ENCODE measurements around the gene VPS50.
A peak's percentile ranks its signal among the peaks of the same experiment; 100 is the strongest.

VPS50 gene

DNA sequence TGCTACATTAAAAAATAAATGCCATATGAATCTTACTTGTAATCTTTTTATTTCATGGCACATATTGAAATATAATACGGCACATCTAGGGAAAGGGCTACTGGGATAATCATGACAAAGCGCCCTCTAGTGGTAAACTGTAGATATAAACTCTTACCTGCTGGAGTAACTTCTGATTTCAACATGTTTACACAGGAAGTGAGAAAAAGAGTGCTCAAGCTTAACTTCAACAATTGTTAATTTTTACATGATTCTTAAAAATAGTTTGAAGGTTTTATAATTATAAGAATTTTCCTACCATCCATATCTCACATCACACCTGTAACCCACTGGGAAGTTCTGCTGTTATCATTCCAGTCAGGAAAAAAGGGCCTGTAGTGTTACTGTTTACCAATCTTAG, 3.9 kb upstream of the VPS50 start:
- H3K27me3 ChIP-seq (replicated peaks; ENCODE audit: control insufficient read depth, insufficient read depth, low read length) = no peaks in the 10 kb centered on the region
- H3K36me3 ChIP-seq (ENCODE audit: control insufficient read depth, insufficient read depth, low read length) = no peaks in the 10 kb centered on the region
- H3K4me3 ChIP-seq (replicated peaks; ENCODE audit: low read depth, low read length) = no peak overlapping the region
- DNase-seq (ENCODE audit: extremely low read depth, insufficient read length) = peak; percentile 28
- TF ChIP-seq, protein P1, sequence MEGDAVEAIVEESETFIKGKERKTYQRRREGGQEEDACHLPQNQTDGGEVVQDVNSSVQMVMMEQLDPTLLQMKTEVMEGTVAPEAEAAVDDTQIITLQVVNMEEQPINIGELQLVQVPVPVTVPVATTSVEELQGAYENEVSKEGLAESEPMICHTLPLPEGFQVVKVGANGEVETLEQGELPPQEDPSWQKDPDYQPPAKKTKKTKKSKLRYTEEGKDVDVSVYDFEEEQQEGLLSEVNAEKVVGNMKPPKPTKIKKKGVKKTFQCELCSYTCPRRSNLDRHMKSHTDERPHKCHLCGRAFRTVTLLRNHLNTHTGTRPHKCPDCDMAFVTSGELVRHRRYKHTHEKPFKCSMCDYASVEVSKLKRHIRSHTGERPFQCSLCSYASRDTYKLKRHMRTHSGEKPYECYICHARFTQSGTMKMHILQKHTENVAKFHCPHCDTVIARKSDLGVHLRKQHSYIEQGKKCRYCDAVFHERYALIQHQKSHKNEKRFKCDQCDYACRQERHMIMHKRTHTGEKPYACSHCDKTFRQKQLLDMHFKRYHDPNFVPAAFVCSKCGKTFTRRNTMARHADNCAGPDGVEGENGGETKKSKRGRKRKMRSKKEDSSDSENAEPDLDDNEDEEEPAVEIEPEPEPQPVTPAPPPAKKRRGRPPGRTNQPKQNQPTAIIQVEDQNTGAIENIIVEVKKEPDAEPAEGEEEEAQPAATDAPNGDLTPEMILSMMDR (IDR thresholded peaks at IDR 0.05; ENCODE audit: insufficient read depth, low read length, poor library complexity, severe bottlenecking) = peak; percentile 63

DNA sequence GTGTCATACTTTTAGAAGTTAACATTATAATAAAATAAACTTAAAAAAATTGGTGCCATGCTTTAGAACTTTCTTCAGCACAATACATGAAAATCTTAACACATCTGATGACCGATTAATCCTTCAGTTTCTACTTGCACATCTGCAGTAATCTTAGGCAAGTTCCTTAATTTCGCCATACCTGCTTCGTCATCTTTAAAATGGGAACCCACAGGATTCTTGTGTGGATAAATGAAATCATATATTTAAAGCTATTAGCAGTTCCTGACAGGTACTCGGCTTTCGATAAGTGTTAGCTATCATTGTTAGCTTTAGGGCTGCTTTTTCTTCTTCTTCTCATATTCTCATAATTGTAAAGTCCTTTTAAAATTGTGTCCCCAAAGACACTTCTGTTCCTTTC, 907 bp upstream of the VPS50 start:
- peak overlapping the region; percentile 70 for H3K4me3 ChIP-seq (replicated peaks; ENCODE audit: low read depth, low read length)
- H3K27me3 ChIP-seq (replicated peaks; ENCODE audit: control insufficient read depth, insufficient read depth, low read length) = no peaks in the 10 kb centered on the region
- TF ChIP-seq, protein P1 (IDR thresholded peaks at IDR 0.05; ENCODE audit: insufficient read depth, low read length, poor library complexity, severe bottlenecking) = no peak
- DNase-seq (ENCODE audit: extremely low read depth, insufficient read length) = no peak
- H3K36me3 ChIP-seq (ENCODE audit: control insufficient read depth, insufficient read depth, low read length) = no peaks in the 10 kb centered on the region

GRCh38 chr7:93232673-93233018, 480 bp downstream of the VPS50 start:
- no peak for DNase-seq (ENCODE audit: extremely low read depth, insufficient read length)
- TF ChIP-seq, protein P1 (IDR thresholded peaks at IDR 0.05; ENCODE audit: insufficient read depth, low read length, poor library complexity, severe bottlenecking) = no peak
- H3K27me3 ChIP-seq (replicated peaks; ENCODE audit: control insufficient read depth, insufficient read depth, low read length) = no peaks in the 10 kb centered on the region
- peak overlapping the region; percentile 70 for H3K4me3 ChIP-seq (replicated peaks; ENCODE audit: low read depth, low read length)
- no peaks in the 10 kb centered on the region for H3K36me3 ChIP-seq (ENCODE audit: control insufficient read depth, insufficient read depth, low read length)

- TF ChIP-seq, protein P1 (IDR thresholded peaks at IDR 0.05; ENCODE audit: insufficient read depth, low read length, poor library complexity, severe bottlenecking) = no peak
These were observed 3.4 kb downstream of the VPS50 start for GRCh38 chr7:93235541-93235940.

GRCh38 chr7:93238131-93238530, 6.0 kb downstream of the VPS50 start:
- TF ChIP-seq, protein P1 (IDR thresholded peaks at IDR 0.05; ENCODE audit: insufficient read depth, low read length, poor library complexity, severe bottlenecking) = no peak

More at GRCh38 chr7:93235541-93235940, 3.4 kb downstream of the VPS50 start:
- Histone ChIP-seq H3K27me3 (replicated peaks; ENCODE audit: control insufficient read depth, insufficient read depth, low read length) (no peaks in the 10 kb centered on the region), H3K4me3 (replicated peaks; ENCODE audit: low read depth, low read length) (no peak overlapping the region), H3K36me3 (ENCODE audit: control insufficient read depth, insufficient read depth, low read length) (no peaks in the 10 kb centered on the region)
- DNase-seq (ENCODE audit: extremely low read depth, insufficient read length) = no peak

DNA sequence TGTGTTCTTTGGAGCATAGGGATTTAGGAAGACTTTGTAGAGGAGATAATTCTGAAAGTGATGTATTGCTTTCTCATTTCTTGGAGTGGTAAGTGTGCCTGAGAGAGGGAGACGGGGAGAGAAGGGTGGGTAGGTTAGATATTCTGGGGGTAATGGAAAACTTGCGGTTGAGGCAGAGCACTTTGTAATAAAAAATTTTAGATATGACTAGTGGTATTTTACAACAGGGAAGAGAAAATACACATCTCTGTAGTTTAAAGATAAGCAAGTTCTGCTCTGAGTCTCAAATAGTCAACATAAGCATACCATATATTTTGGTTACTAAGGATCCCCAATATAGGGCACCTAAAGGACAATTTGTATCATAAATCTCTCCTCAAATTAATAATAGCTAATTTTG, 6.6 kb downstream of the VPS50 start:
- TF ChIP-seq, protein P1 (IDR thresholded peaks at IDR 0.05; ENCODE audit: insufficient read depth, low read length, poor library complexity, severe bottlenecking) = no peak
- no peaks in the 10 kb centered on the region for H3K27me3 ChIP-seq (replicated peaks; ENCODE audit: control insufficient read depth, insufficient read depth, low read length)
- no peak for DNase-seq (ENCODE audit: extremely low read depth, insufficient read length)
- H3K4me3 ChIP-seq (replicated peaks; ENCODE audit: low read depth, low read length) = no peak overlapping the region
- no peaks in the 10 kb centered on the region for H3K36me3 ChIP-seq (ENCODE audit: control insufficient read depth, insufficient read depth, low read length)

More at GRCh38 chr7:93238131-93238530, 6.0 kb downstream of the VPS50 start:
- Histone ChIP-seq H3K4me3 (replicated peaks; ENCODE audit: low read depth, low read length) (no peak overlapping the region), H3K36me3 (ENCODE audit: control insufficient read depth, insufficient read depth, low read length) (no peaks in the 10 kb centered on the region), H3K27me3 (replicated peaks; ENCODE audit: control insufficient read depth, insufficient read depth, low read length) (no peaks in the 10 kb centered on the region)
- no peak for DNase-seq (ENCODE audit: extremely low read depth, insufficient read length)
